Lower leg skin (tissue), 4 donors: ENCODE measurements around the gene DOCK11. TPM values are rescaled to one million over a fixed set of nuclear protein-coding genes. Genes with fewer than 3 reads are reported as not detected.

ENCODE experiments used
- DNase-seq, 2 donors: peaks; one replicate each; pipeline ENCODE4 v3.0.0-alpha.2; 2019; ENCODE audit warnings: low spot score in 2 of 2
- H3K4me3 ChIP-seq: fragments of 200-600 bp; sonication (generic); 2 replicates; pipeline ENCODE4 v1.5.1; 2017; ENCODE audit warnings: mild to moderate bottlenecking, low read depth; ENCODE audit not compliant: poor library complexity, severe bottlenecking
- CTCF ChIP-seq, 3 donors: fragments of 450-650 bp; IDR thresholded peaks; one replicate each; pipeline ENCODE4 v1.5.1; 2016; ENCODE audit warnings: antibody characterized with exemption in 3 of 3, mild to moderate bottlenecking in 3 of 3, moderate library complexity in 2 of 3
- POLR2A ChIP-seq, 2 donors: fragments of 450-650 bp; IDR thresholded peaks; one replicate each; pipeline ENCODE4 v1.6.1; 2016 to 2017; ENCODE audit warnings: antibody characterized with exemption in 2 of 2, mild to moderate bottlenecking in 1 of 2, moderate library complexity in 1 of 2
- WGBS, 2 donors: methylation state at CpG; one replicate each; pipeline ENCODE4 v1.1.5; 2018; 5-methylcytosine and 5-hydroxymethylcytosine counted together
- intact Hi-C: fragments of 100-400 bp; cut with DNase I; formaldehyde crosslinking; loops from one replicate; pipeline ENCODE4 v1.15.0; 2023; ENCODE audit warnings: low total_unique reads
- total RNA-seq, 4 donors: library from RNA; depleted of rRNA; stranded (reverse); fragments of >200 nt; gene quantifications; one replicate each; pipeline ENCODE4 v1.1.0, GENCODE V29; 2016

DOCK11 gene
- total RNA-seq, 4 donors from 2014 or later, result 3.5 to 11.1 (median 5.5) TPM

- H3K4me3 ChIP-seq, result no peak overlapping the region
- intact Hi-C loops, result no loop called here
- DNase-seq, result no peak
- WGBS, 2 donors, result 57 to 72% methylated on average over 7 of the region's 7 CpGs
- TF ChIP-seq POLR2A (IDR thresholded peaks at IDR 0.05) (no peak), CTCF (IDR thresholded peaks at IDR 0.05) (no peak)
These were observed 100.0 kb downstream of the DOCK11 start for GRCh38 chrX:118595501-118596042.

- H3K4me3 ChIP-seq, result no peak overlapping the region
- DNase-seq, result no peak
- intact Hi-C loops, result no loop called here
- TF ChIP-seq CTCF (IDR thresholded peaks at IDR 0.05), result no peak
- no peak for TF ChIP-seq POLR2A (IDR thresholded peaks at IDR 0.05)
These were observed 100.8 kb downstream of the DOCK11 start for GRCh38 chrX:118596390-118596789.

DNA sequence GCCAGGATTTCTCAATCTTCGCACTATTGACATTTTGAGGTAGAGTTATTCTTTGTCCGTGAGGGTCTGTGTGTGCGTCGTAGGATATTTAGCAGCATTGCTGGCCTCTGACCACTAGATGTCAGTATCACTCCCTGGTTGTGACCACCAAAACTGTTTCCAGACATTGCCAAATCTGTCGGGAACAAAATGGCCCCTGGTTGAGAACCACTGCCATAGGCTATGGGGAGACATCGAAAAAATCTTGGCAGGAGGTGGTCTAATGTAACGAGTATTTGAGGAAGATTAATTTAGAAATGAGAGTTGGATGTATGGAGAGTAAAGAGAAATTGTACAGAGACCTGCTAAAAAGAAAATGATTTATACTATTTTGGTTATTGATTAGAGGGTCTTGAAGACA, 108.4 kb downstream of the DOCK11 start:
- no peak for TF ChIP-seq POLR2A (IDR thresholded peaks at IDR 0.05)
- no peak for TF ChIP-seq CTCF (IDR thresholded peaks at IDR 0.05)
- H3K4me3 ChIP-seq, result no peak overlapping the region
- 17 to 34% methylated on average over 7 of the region's 7 CpGs for WGBS, 2 donors
- peak in 1 of 2 donors; percentile 21 for DNase-seq
- intact Hi-C loops, result no loop called here

- no peak for TF ChIP-seq CTCF (IDR thresholded peaks at IDR 0.05)
- TF ChIP-seq POLR2A (IDR thresholded peaks at IDR 0.05), result no peak
- intact Hi-C loops, result no loop called here
- no peak for DNase-seq
- no peak overlapping the region for H3K4me3 ChIP-seq
- WGBS, 2 donors, result 73 to 94% methylated on average over 2 of the region's 2 CpGs
These were observed 116.7 kb downstream of the DOCK11 start for GRCh38 chrX:118612290-118612689.

GRCh38 chrX:118614150-118614549, 118.5 kb downstream of the DOCK11 start:
- WGBS, 2 donors, result 62 to 91% methylated on average over 1 of the region's 1 CpG
- no peak overlapping the region for H3K4me3 ChIP-seq
- DNase-seq, result no peak
- TF ChIP-seq POLR2A (IDR thresholded peaks at IDR 0.05), result no peak
- TF ChIP-seq CTCF (IDR thresholded peaks at IDR 0.05), result no peak
- intact Hi-C loops, result no loop called here

DNA sequence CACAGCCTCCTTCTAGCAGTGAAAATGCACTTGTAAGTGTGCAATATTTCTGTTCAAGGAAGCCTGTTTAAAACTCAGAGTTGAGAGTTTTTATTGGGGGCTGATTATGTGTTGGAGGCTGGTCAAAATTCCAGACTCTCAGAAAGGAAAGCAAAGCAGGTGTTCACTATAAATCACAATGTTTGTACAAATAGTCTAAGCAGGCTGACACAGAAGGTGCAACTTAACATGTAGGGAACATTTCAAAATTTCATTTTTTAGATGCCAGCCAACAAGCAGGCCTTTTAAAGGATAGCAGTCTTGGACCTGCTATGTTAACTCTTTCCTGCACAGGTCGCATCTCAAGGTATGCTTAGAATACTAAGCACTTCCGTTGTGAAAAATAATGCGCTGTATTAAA, 119.5 kb downstream of the DOCK11 start:
- intact Hi-C loops, result no loop called here
- TF ChIP-seq POLR2A (IDR thresholded peaks at IDR 0.05) (no peak), CTCF (IDR thresholded peaks at IDR 0.05) (no peak)
- WGBS, 2 donors, result 68 to 76% methylated on average over 3 of the region's 3 CpGs

More for the DNA sequence above, 119.5 kb downstream of the DOCK11 start:
- DNase-seq, result no peak
- no peak overlapping the region for H3K4me3 ChIP-seq
